Endothelial cell of umbilical vein (primary cell): ENCODE measurements around the gene FNIP2. TPM values are rescaled to one million over a fixed set of nuclear protein-coding genes. Genes with fewer than 3 reads are reported as not detected.

Experiments
- BruUV-seq: library from RNA; stranded (reverse); fragments of 400-500 nt; replicated peaks from 2 replicates; lab custom pipeline; 2021; lab: Mats Ljungman, UMichigan
- CTCF ChIA-PET: fragments of 300-600, 350-600 bp; sonication (Branson Sonifier 250); formaldehyde crosslinking; loops from one replicate; lab custom pipeline; 2021; ENCODE audit warnings: antibody characterized with exemption, inconsistent platforms; lab: Charles Lee
- POLR2A ChIA-PET: fragments of 300-600, 350-600 bp; sonication (Branson Sonifier 250); formaldehyde crosslinking; loops from one replicate; lab custom pipeline; 2021; ENCODE audit warnings: antibody characterized with exemption, inconsistent platforms; lab: Charles Lee
- DNase-seq: peaks from one replicate; pipeline ENCODE4 v3.0.0-alpha.2; 2011; ENCODE audit warnings: low read depth, low spot score
- FAIRE-seq: peaks from 2 replicates; lab custom pipeline; 2011; peaks lifted over from hg19 to GRCh38; lab: Jason Lieb, UNC
- H2AFZ ChIP-seq: 2 replicates; pipeline ENCODE4 v1.6.0; 2012; ENCODE audit warnings: low read depth, low read length, control low read depth, inconsistent platforms
- H3K27ac ChIP-seq: 2 replicates; pipeline ENCODE4 v1.5.1; 2011; ENCODE audit warnings: low read depth, mild to moderate bottlenecking, control low read depth, low read length, moderate library complexity; ENCODE audit not compliant: insufficient read depth
- H3K27me3 ChIP-seq, 2 experiments: 2 replicates each; pipeline versions ENCODE4 v1.6.0 to v1.6.1; 2011; ENCODE audit warnings: low read length in 2 of 2, mixed read lengths in 1 of 2; ENCODE audit not compliant: control insufficient read depth in 2 of 2, insufficient read depth in 2 of 2
- H3K36me3 ChIP-seq, 2 experiments: 2 replicates in 1 of 2; 3 replicates in 1 of 2; pipeline ENCODE4 v1.5.1; 2011; ENCODE audit warnings: low read length in 2 of 2, mild to moderate bottlenecking in 1 of 2, moderate library complexity in 1 of 2; ENCODE audit not compliant: control insufficient read depth in 2 of 2, insufficient read depth in 2 of 2; ENCODE audit errors: extremely low read depth in 1 of 2
- H3K4me1 ChIP-seq: 3 replicates; pipeline ENCODE4 v1.5.1; 2011; ENCODE audit warnings: mild to moderate bottlenecking, low read length; ENCODE audit not compliant: control insufficient read depth, insufficient read depth; ENCODE audit errors: extremely low read depth
- H3K4me2 ChIP-seq: 2 replicates; pipeline ENCODE4 v1.6.1; 2011; ENCODE audit warnings: low read length, control low read depth, mixed read lengths; ENCODE audit not compliant: insufficient read depth
- H3K4me3 ChIP-seq, 3 experiments: fragments of 200-600 bp in 1 of 3; sonication (generic), shearing (Covaris generic) in 1 of 3; replicated peaks in 1 of 3; 2 replicates each; pipeline ENCODE4 v1.5.1; 2011 to 2016; ENCODE audit warnings: control low read depth in 3 of 3, low read length in 3 of 3, mild to moderate bottlenecking in 2 of 3, inconsistent platforms in 1 of 3, low read depth in 1 of 3, moderate library complexity in 1 of 3; ENCODE audit not compliant: insufficient read depth in 1 of 3
- H3K79me2 ChIP-seq: 2 replicates; pipeline ENCODE4 v1.6.0; 2012; ENCODE audit warnings: low read length, inconsistent platforms; ENCODE audit not compliant: control insufficient read depth, insufficient read depth
- H3K9ac ChIP-seq: replicated peaks from 2 replicates; pipeline ENCODE3; 2011; ENCODE audit warnings: low read length, control low read depth; ENCODE audit not compliant: insufficient read depth; ENCODE audit errors: extremely low read depth
- H3K9me1 ChIP-seq: replicated peaks from 3 replicates; pipeline ENCODE4 v1.6.0; 2011; ENCODE audit warnings: mild to moderate bottlenecking, low read length; ENCODE audit not compliant: control insufficient read depth, insufficient read depth; ENCODE audit errors: extremely low read depth
- H3K9me3 ChIP-seq: replicated peaks from 2 replicates; pipeline ENCODE4 v1.5.1; 2012; ENCODE audit warnings: low read length, inconsistent platforms; ENCODE audit not compliant: control insufficient read depth, insufficient read depth
- H4K20me1 ChIP-seq: replicated peaks from 2 replicates; pipeline ENCODE3; 2011; ENCODE audit warnings: mild to moderate bottlenecking, low read length; ENCODE audit not compliant: control insufficient read depth, insufficient read depth; ENCODE audit errors: extremely low read depth
- EZH2 ChIP-seq: IDR thresholded peaks from 2 replicates; pipeline ENCODE4 v1.6.1; 2012; ENCODE audit warnings: borderline replicate concordance, low read depth, mild to moderate bottlenecking, moderate library complexity, low read length, inconsistent platforms; ENCODE audit not compliant: severe bottlenecking
- FOS ChIP-seq: IDR thresholded peaks from 2 replicates; pipeline ENCODE4 v1.6.1; 2011; ENCODE audit warnings: mild to moderate bottlenecking, low read length, moderate library complexity, borderline replicate concordance; ENCODE audit not compliant: insufficient read depth
- GATA2 ChIP-seq: IDR thresholded peaks from 2 replicates; pipeline ENCODE4 v1.7.0; 2011; ENCODE audit warnings: low read depth, mild to moderate bottlenecking, moderate library complexity, mixed read lengths, low read length; ENCODE audit not compliant: insufficient read length, insufficient read depth
- JUN ChIP-seq: IDR thresholded peaks from 2 replicates; pipeline ENCODE4 v1.6.1; 2011; ENCODE audit warnings: borderline replicate concordance, low read depth; ENCODE audit not compliant: insufficient read length, insufficient read depth
- MYC ChIP-seq: IDR thresholded peaks from one replicate; pipeline ENCODE4 v1.6.1; 2011; ENCODE audit warnings: mild to moderate bottlenecking, low read depth, low read length
- POLR2A ChIP-seq: IDR thresholded peaks from 2 replicates; pipeline ENCODE4 v1.6.1; 2012; ENCODE audit warnings: low read depth, mild to moderate bottlenecking, control low read depth, low read length
- POLR2AphosphoS5 ChIP-seq: IDR thresholded peaks from 2 replicates; pipeline ENCODE4 v1.6.1; 2012; ENCODE audit warnings: low read depth, mild to moderate bottlenecking, control low read depth, low read length, moderate library complexity; ENCODE audit not compliant: insufficient read depth
- dilution Hi-C: fragments of 300-500 bp; cut with MboI; formaldehyde crosslinking; loops from one replicate; pipeline ENCODE4 v1.15.0; 2019; ENCODE audit warnings: low sequenced_read_pairs; ENCODE audit not compliant: extremely low pct_ligation_motif_present
- intact Hi-C: fragments of 100-400 bp; cut with micrococcal nuclease; formaldehyde crosslinking; loops from one replicate; pipeline ENCODE4 v1.10.0; 2022
- polyA plus RNA-seq, 4 experiments: library from polyadenylated mRNA; depleted of rRNA in 3 of 4; stranded (reverse) in 3 of 4; unstranded in 1 of 4; fragments of >200 nt; gene quantifications; 2 replicates each; pipeline versions ENCODE4 v1.2.1 to v1.2.3, GENCODE V29; 2011 to 2012; ENCODE audit warnings: missing spikeins in 1 of 4
- total RNA-seq: library from RNA; stranded (reverse); gene quantifications from 2 replicates; pipeline ENCODE4 v1.2.3, GENCODE V29; 2021
- TF ChIP-seq, protein P1 (sequence below): IDR thresholded peaks from 2 replicates; pipeline ENCODE4 v1.6.1; 2011; ENCODE audit not compliant: insufficient read depth, insufficient read length
- TF ChIP-seq, protein P2 (sequence below), 2 donors: IDR thresholded peaks; 1 replicate in 1 of 2; 2 replicates in 1 of 2; pipeline ENCODE4 v1.5.1; 2011; ENCODE audit warnings: low read length in 2 of 2, mild to moderate bottlenecking in 2 of 2, moderate library complexity in 2 of 2, control low read depth in 1 of 2, inconsistent platforms in 1 of 2, low read depth in 1 of 2; ENCODE audit not compliant: insufficient read depth in 1 of 2; ENCODE audit errors: extremely low read depth in 1 of 2

Gene FNIP2
- total and polyA plus RNA-seq, 2 donors (not counting 3 experiments of a cell fraction or from before 2014, with no cell fraction given), result 4.5 to 14.4 TPM

DNA sequence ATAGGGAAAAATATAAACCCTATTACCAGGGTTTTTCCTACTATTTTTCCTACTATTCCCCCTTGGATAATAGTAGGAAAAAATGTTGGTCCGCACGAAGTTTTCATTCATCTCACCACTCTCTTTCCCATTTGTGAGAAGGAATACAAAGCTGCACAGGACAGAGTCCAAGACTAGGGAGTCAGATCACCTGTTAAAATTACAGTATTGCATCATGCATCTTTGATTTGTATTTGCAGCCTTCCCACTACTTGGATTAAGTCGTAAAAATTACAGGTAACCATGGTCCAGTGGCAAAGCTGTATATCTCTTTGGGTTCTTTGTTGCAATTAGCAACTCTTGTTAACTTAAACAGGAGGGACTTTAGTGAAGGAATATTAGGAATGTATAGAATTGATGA is 121.5 kb downstream of the FNIP2 start:
- POLR2A ChIA-PET, result no interaction called here
- Histone ChIP-seq H3K4me1 (no peaks in the 10 kb centered on the region), H3K4me3 (no peak overlapping the region), H3K27me3 (no peaks in the 10 kb centered on the region), H3K4me2 (no peak overlapping the region), H2AFZ (no peak overlapping the region), H3K9me1 (peaks cover 3% of the 10 kb centered on the region), H3K79me2 (no peaks in the 10 kb centered on the region), H4K20me1 (no peaks in the 10 kb centered on the region), H3K9me3 (no peaks in the 10 kb centered on the region), H3K27ac (no peak overlapping the region), H3K9ac (no peak overlapping the region), H3K36me3 (no peaks in the 10 kb centered on the region)
- no peak for FAIRE-seq
- no TSS peak for BruUV-seq
- dilution Hi-C loops (no loop called here), intact Hi-C loops (no loop called here)
- CTCF ChIA-PET, result no interaction called here
- TF ChIP-seq GATA2, result no peak
- TF ChIP-seq POLR2A, result no peak
- TF ChIP-seq, protein P1, sequence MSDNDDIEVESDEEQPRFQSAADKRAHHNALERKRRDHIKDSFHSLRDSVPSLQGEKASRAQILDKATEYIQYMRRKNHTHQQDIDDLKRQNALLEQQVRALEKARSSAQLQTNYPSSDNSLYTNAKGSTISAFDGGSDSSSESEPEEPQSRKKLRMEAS, result no peak
- TF ChIP-seq JUN, result no peak
- no peak for TF ChIP-seq EZH2
- TF ChIP-seq FOS, result no peak
- TF ChIP-seq, protein P2, sequence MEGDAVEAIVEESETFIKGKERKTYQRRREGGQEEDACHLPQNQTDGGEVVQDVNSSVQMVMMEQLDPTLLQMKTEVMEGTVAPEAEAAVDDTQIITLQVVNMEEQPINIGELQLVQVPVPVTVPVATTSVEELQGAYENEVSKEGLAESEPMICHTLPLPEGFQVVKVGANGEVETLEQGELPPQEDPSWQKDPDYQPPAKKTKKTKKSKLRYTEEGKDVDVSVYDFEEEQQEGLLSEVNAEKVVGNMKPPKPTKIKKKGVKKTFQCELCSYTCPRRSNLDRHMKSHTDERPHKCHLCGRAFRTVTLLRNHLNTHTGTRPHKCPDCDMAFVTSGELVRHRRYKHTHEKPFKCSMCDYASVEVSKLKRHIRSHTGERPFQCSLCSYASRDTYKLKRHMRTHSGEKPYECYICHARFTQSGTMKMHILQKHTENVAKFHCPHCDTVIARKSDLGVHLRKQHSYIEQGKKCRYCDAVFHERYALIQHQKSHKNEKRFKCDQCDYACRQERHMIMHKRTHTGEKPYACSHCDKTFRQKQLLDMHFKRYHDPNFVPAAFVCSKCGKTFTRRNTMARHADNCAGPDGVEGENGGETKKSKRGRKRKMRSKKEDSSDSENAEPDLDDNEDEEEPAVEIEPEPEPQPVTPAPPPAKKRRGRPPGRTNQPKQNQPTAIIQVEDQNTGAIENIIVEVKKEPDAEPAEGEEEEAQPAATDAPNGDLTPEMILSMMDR (IDR thresholded peaks at IDR 0.05; ENCODE audit: extremely low read depth in 1 of 2, insufficient read depth in 1 of 2, low read depth in 1 of 2, low read length in 2 of 2), result no peak
- no peak for TF ChIP-seq MYC
- no peak for TF ChIP-seq POLR2AphosphoS5
- no peak for DNase-seq
